Neural cell (in vitro differentiated cells): ENCODE data around the gene TNFAIP8L1. TPM values are rescaled to one million over a fixed set of nuclear protein-coding genes. Genes with fewer than 3 reads are reported as not detected.

Experiments
- H2AFZ ChIP-seq: fragments of 200-600, 300-800 bp; sonication (generic), shearing (Covaris generic); 2 replicates; pipeline ENCODE4 v1.6.0; 2014; ENCODE audit warnings: low read depth, mild to moderate bottlenecking, antibody characterized with exemption, low read length, moderate library complexity
- H3F3A ChIP-seq: fragments of 200-600 bp; shearing (Covaris generic); 2 replicates; pipeline ENCODE4 v1.6.1; 2016; ENCODE audit warnings: mild to moderate bottlenecking, moderate library complexity, mixed read lengths, antibody characterized with exemption, low read length; ENCODE audit not compliant: insufficient read depth, poor library complexity, severe bottlenecking
- H3K27ac ChIP-seq: fragments of 200-600, 300-800 bp; sonication (generic), shearing (Covaris generic); 2 replicates; pipeline ENCODE4 v1.5.1; 2014; ENCODE audit warnings: mild to moderate bottlenecking, low read length, moderate library complexity
- H3K27me3 ChIP-seq: fragments of 300-800, 200-600 bp; sonication (generic), shearing (Covaris generic); 2 replicates; pipeline ENCODE4 v1.6.0; 2014; ENCODE audit warnings: mild to moderate bottlenecking, low read depth, low read length, moderate library complexity; ENCODE audit not compliant: insufficient read depth
- H3K36me3 ChIP-seq: fragments of 300-800, 200-600 bp; sonication (generic), shearing (Covaris generic); 2 replicates; pipeline ENCODE4 v1.5.1; 2014; ENCODE audit warnings: mild to moderate bottlenecking, antibody characterized with exemption, low read length, moderate library complexity; ENCODE audit not compliant: insufficient read depth
- H3K4me2 ChIP-seq: fragments of 300-800, 200-600 bp; sonication (generic), shearing (Covaris generic); 2 replicates; pipeline ENCODE4 v1.6.0; 2014; ENCODE audit warnings: mild to moderate bottlenecking, low read length
- H3K4me3 ChIP-seq: fragments of 300-800, 200-600 bp; sonication (generic), shearing (Covaris generic); 2 replicates; pipeline ENCODE4 v1.5.1; 2014; ENCODE audit warnings: mild to moderate bottlenecking, low read length, moderate library complexity
- H3K79me2 ChIP-seq: fragments of 200-600 bp; shearing (Covaris generic); replicated peaks from 2 replicates; pipeline ENCODE4 v1.6.0; 2014; ENCODE audit warnings: mild to moderate bottlenecking, low read length, moderate library complexity; ENCODE audit not compliant: insufficient read depth
- H3K9ac ChIP-seq: fragments of 300-800, 200-600 bp; sonication (generic), shearing (Covaris generic); 2 replicates; pipeline ENCODE4 v1.6.1; 2016; ENCODE audit warnings: mild to moderate bottlenecking, low read length, mixed read lengths
- H3K9me2 ChIP-seq: fragments of 200-600 bp; shearing (Covaris generic); 2 replicates; pipeline ENCODE4 v1.6.1; 2016; ENCODE audit warnings: mild to moderate bottlenecking, low read length, mixed read lengths; ENCODE audit not compliant: insufficient read depth
- H3K9me3 ChIP-seq: fragments of 200-600, 300-800 bp; sonication (generic), shearing (Covaris generic); 2 replicates; pipeline ENCODE4 v1.6.1; 2016; ENCODE audit warnings: mild to moderate bottlenecking, mixed run types, low read length, moderate library complexity, mixed read lengths
- H4K20me1 ChIP-seq: fragments of 200-600 bp; shearing (Covaris generic); 2 replicates; pipeline ENCODE4 v1.6.1; 2016; ENCODE audit warnings: mild to moderate bottlenecking, mixed run types; ENCODE audit not compliant: insufficient read depth
- CTCF ChIP-seq: fragments of 450-650 bp; IDR thresholded peaks from 2 replicates; pipeline ENCODE4 v1.5.1; 2014; ENCODE audit warnings: antibody characterized with exemption, mild to moderate bottlenecking, moderate library complexity; ENCODE audit not compliant: poor library complexity, severe bottlenecking
- EP300 ChIP-seq: fragments of 450-650 bp; conservative IDR thresholded peaks from 2 replicates; pipeline ENCODE4 v1.6.1; 2014; ENCODE audit warnings: antibody characterized with exemption, mild to moderate bottlenecking, moderate library complexity; ENCODE audit not compliant: poor library complexity, severe bottlenecking
- EZH2 ChIP-seq: fragments of 200-600, 300-800 bp; shearing (Covaris generic), sonication (generic); IDR thresholded peaks from 2 replicates; pipeline ENCODE4 v1.6.1; 2014; ENCODE audit warnings: antibody characterized with exemption, low read length, borderline replicate concordance, mild to moderate bottlenecking; ENCODE audit not compliant: insufficient read depth, poor library complexity, severe bottlenecking
- MXI1 ChIP-seq: fragments of 450-650 bp; conservative IDR thresholded peaks from 2 replicates; pipeline ENCODE4 v1.6.1; 2014; ENCODE audit warnings: antibody characterized with exemption, mild to moderate bottlenecking; ENCODE audit not compliant: poor library complexity, severe bottlenecking
- POLR2AphosphoS5 ChIP-seq: IDR thresholded peaks from 2 replicates; pipeline ENCODE4 v1.6.1; 2012
- RAD21 ChIP-seq: fragments of 450-650 bp; conservative IDR thresholded peaks from 2 replicates; pipeline ENCODE4 v1.6.1; 2014; ENCODE audit warnings: antibody characterized with exemption, mild to moderate bottlenecking, moderate library complexity
- REST ChIP-seq: IDR thresholded peaks from 2 replicates; pipeline ENCODE4 v1.6.1; 2012; ENCODE audit warnings: borderline replicate concordance
- SMC3 ChIP-seq: fragments of 450-650 bp; conservative IDR thresholded peaks from 2 replicates; pipeline ENCODE4 v1.6.1; 2014; ENCODE audit warnings: antibody characterized with exemption, mild to moderate bottlenecking, moderate library complexity; ENCODE audit not compliant: poor library complexity
- TAF1 ChIP-seq: IDR thresholded peaks from 2 replicates; pipeline ENCODE4 v1.6.1; 2012; ENCODE audit warnings: low read depth
- polyA plus RNA-seq: library from polyadenylated mRNA; depleted of rRNA; stranded (reverse); fragments of >200 nt; gene quantifications from 2 replicates; pipeline ENCODE4 v1.2.3, GENCODE V29; 2014

TNFAIP8L1 gene
- polyA plus RNA-seq, 1 donor from 2014 or later = 0.99 TPM

GRCh38 chr19:4693471-4694121, 54.3 kb downstream of the TNFAIP8L1 start:
- no peak overlapping the region for H2AFZ ChIP-seq
- H4K20me1 ChIP-seq = no peaks in the 10 kb centered on the region
- H3K9ac ChIP-seq = no peak overlapping the region
- no peak for TF ChIP-seq EP300
- TF ChIP-seq CTCF = no peak
- TF ChIP-seq SMC3 = no peak
- H3K27me3 ChIP-seq = no peaks in the 10 kb centered on the region
- no peaks in the 10 kb centered on the region for H3K36me3 ChIP-seq
- no peaks in the 10 kb centered on the region for H3K9me2 ChIP-seq
- no peaks in the 10 kb centered on the region for H3K9me3 ChIP-seq
- no peaks in the 10 kb centered on the region for H3F3A ChIP-seq
- H3K27ac ChIP-seq = no peak overlapping the region
- H3K4me2 ChIP-seq = no peak overlapping the region
- no peaks in the 10 kb centered on the region for H3K79me2 ChIP-seq
- H3K4me3 ChIP-seq = no peak overlapping the region

GRCh38 chr19:4694211-4694987, 55.1 kb downstream of the TNFAIP8L1 start:
- no peak overlapping the region for H3K27ac ChIP-seq
- no peaks in the 10 kb centered on the region for H3K9me2 ChIP-seq
- no peaks in the 10 kb centered on the region for H3K9me3 ChIP-seq
- H3K4me2 ChIP-seq = no peak overlapping the region
- H3K36me3 ChIP-seq = no peaks in the 10 kb centered on the region
- H2AFZ ChIP-seq = no peak overlapping the region
- H3K9ac ChIP-seq = no peak overlapping the region
- TF ChIP-seq TAF1 (no peak), REST (no peak), POLR2AphosphoS5 (no peak), RAD21 (no peak), EZH2 (no peak), MXI1 (no peak), EP300 (no peak), CTCF (no peak), SMC3 (no peak)
- H3K4me3 ChIP-seq = no peak overlapping the region
- H3K27me3 ChIP-seq = no peaks in the 10 kb centered on the region
- H3K79me2 ChIP-seq = no peaks in the 10 kb centered on the region
- H3F3A ChIP-seq = no peaks in the 10 kb centered on the region
- no peaks in the 10 kb centered on the region for H4K20me1 ChIP-seq
